Immature natural killer cell (primary cell): ENCODE results near the gene DMRTC1B. TPM values are rescaled to one million over a fixed set of nuclear protein-coding genes. Genes with fewer than 3 reads are reported as not detected.
"Not testable (repeated sequence)": the region's sequence is repeated elsewhere in the genome, so short reads cannot be mapped to it uniquely, and the experiment has no call there.

Source experiments
- DNase-seq, 3 donors: peaks; one replicate each; pipeline ENCODE4 v3.0.0; 2022; ENCODE audit warnings: mixed read lengths in 1 of 3
- H3K27ac Mint-ChIP-seq, 6 donors: one replicate each; pipeline ENCODE4 v1.8.0; 2020; ENCODE audit warnings: mixed read lengths in 6 of 6, mild to moderate bottlenecking in 5 of 6, inconsistent platforms in 4 of 6, moderate library complexity in 3 of 6
- H3K27me3 Mint-ChIP-seq, 3 donors: one replicate each; pipeline ENCODE4 v1.8.0; 2020 to 2021; ENCODE audit warnings: low read depth in 3 of 3, mild to moderate bottlenecking in 3 of 3, mixed read lengths in 3 of 3, moderate library complexity in 3 of 3, inconsistent platforms in 1 of 3
- H3K36me3 Mint-ChIP-seq, 3 donors: one replicate each; pipeline ENCODE4 v1.8.0; 2020; ENCODE audit warnings: mixed read lengths in 3 of 3, inconsistent platforms in 2 of 3, mild to moderate bottlenecking in 2 of 3
- H3K4me1 Mint-ChIP-seq, 2 donors: one replicate each; pipeline ENCODE4 v1.8.0; 2020; ENCODE audit warnings: inconsistent platforms in 2 of 2, mild to moderate bottlenecking in 2 of 2, mixed read lengths in 2 of 2, moderate library complexity in 1 of 2
- H3K4me3 Mint-ChIP-seq, 5 donors: one replicate each; pipeline ENCODE4 v1.8.0; 2020; ENCODE audit warnings: mild to moderate bottlenecking in 5 of 5, mixed read lengths in 5 of 5, inconsistent platforms in 3 of 5, moderate library complexity in 3 of 5
- H3K9me3 Mint-ChIP-seq, 6 donors: one replicate each; pipeline ENCODE4 v1.8.0; 2020; ENCODE audit warnings: mild to moderate bottlenecking in 6 of 6, mixed read lengths in 6 of 6, inconsistent platforms in 4 of 6, moderate library complexity in 3 of 6
- polyA plus RNA-seq, 3 donors: library from polyadenylated mRNA; unstranded; fragments of 300-500 nt; fragmentation: Illumina TruSeq; gene quantifications; one replicate each; pipeline ENCODE4 v1.2.3, GENCODE V29; 2021

The DMRTC1B gene
- polyA plus RNA-seq, 3 donors from 2014 or later: not detected

GRCh38 chrX:72830701-72831100, 54.0 kb downstream of the DMRTC1B start:
- H3K9me3 Mint-ChIP-seq, H3K27me3 Mint-ChIP-seq, H3K27ac Mint-ChIP-seq, H3K4me1 Mint-ChIP-seq, H3K36me3 Mint-ChIP-seq, H3K4me3 Mint-ChIP-seq, DNase-seq: not testable (repeated sequence)

GRCh38 chrX:72837532-72837931, 60.8 kb downstream of the DMRTC1B start:
- not testable (repeated sequence) for H3K36me3 Mint-ChIP-seq, H3K27ac Mint-ChIP-seq, H3K4me1 Mint-ChIP-seq, H3K9me3 Mint-ChIP-seq, DNase-seq, H3K4me3 Mint-ChIP-seq, H3K27me3 Mint-ChIP-seq

- DNase-seq: not testable (repeated sequence)
Measured at GRCh38 chrX:72882898-72883297, 106.2 kb downstream of the DMRTC1B start.

GRCh38 chrX:72889740-72890139, 113.0 kb downstream of the DMRTC1B start:
- H3K4me1 Mint-ChIP-seq, H3K27me3 Mint-ChIP-seq, H3K4me3 Mint-ChIP-seq, H3K9me3 Mint-ChIP-seq, H3K27ac Mint-ChIP-seq, DNase-seq, H3K36me3 Mint-ChIP-seq: not testable (repeated sequence)

More at GRCh38 chrX:72882898-72883297, 106.2 kb downstream of the DMRTC1B start:
- H3K9me3 Mint-ChIP-seq, H3K27ac Mint-ChIP-seq, H3K36me3 Mint-ChIP-seq, H3K27me3 Mint-ChIP-seq, H3K4me1 Mint-ChIP-seq, H3K4me3 Mint-ChIP-seq: not testable (repeated sequence)

Other genes with a start within 250 kb of the DMRTC1B start
- gene HDAC8, start 204.0 kb upstream of the DMRTC1B start, polyA plus RNA-seq: 10 to 100 TPM; 13.8 to 39.6 (median 20.9) TPM
- not detected for gene PHKA1, start 62.6 kb upstream of the DMRTC1B start, polyA plus RNA-seq
- not detected for gene FAM236B, start 5.8 kb downstream of the DMRTC1B start, polyA plus RNA-seq
- not detected for gene FAM236D, start 31.3 kb downstream of the DMRTC1B start, polyA plus RNA-seq
- gene FAM236C, start 135.7 kb downstream of the DMRTC1B start, polyA plus RNA-seq: not detected
- gene FAM236A, start 161.3 kb downstream of the DMRTC1B start, polyA plus RNA-seq: not detected
- under 1 TPM in 1 of 3 donors, not detected in 2; 0.82 TPM for gene DMRTC1, start 166.9 kb downstream of the DMRTC1B start, polyA plus RNA-seq
- gene PABPC1L2B, start 226.0 kb downstream of the DMRTC1B start, polyA plus RNA-seq: not detected